GM12878 (cell line): ENCODE measurements around the gene STAM2. TPM values are rescaled to one million over a fixed set of nuclear protein-coding genes. Genes with fewer than 3 reads are reported as not detected.

ENCODE experiments used
- BMI1 ChIP-seq: fragments of 450-650 bp; IDR thresholded peaks from 2 replicates; pipeline ENCODE4 v1.6.1; 2016; ENCODE audit warnings: mild to moderate bottlenecking, moderate library complexity, borderline replicate concordance
- CEBPZ ChIP-seq: fragments of 150-350 bp; IDR thresholded peaks from 2 replicates; pipeline ENCODE4 v1.6.1; 2016; ENCODE audit warnings: low read depth, low read length
- IKZF1 ChIP-seq: fragments of 450-650 bp; conservative IDR thresholded peaks from 2 replicates; pipeline ENCODE4 v1.6.1; 2017; ENCODE audit warnings: antibody characterized with exemption, mild to moderate bottlenecking
- MEF2A ChIP-seq: IDR thresholded peaks from 2 replicates; pipeline ENCODE4 v1.6.1; 2011; ENCODE audit warnings: low read depth, mild to moderate bottlenecking, low read length, moderate library complexity; ENCODE audit not compliant: insufficient read depth
- NR2C2 ChIP-seq: IDR thresholded peaks from 2 replicates; pipeline ENCODE4 v1.6.1; 2011; ENCODE audit warnings: borderline replicate concordance, low read depth; ENCODE audit not compliant: control insufficient read depth, insufficient read length
- NRF1 ChIP-seq: conservative IDR thresholded peaks from 2 replicates; pipeline ENCODE4 v1.6.1; 2011; ENCODE audit warnings: mild to moderate bottlenecking, low read depth, low read length, improper control_type of control experiment
- REST ChIP-seq: IDR thresholded peaks from 2 replicates; pipeline ENCODE4 v1.6.1; 2012; ENCODE audit warnings: mild to moderate bottlenecking, low read depth, low read length
- TCF12 ChIP-seq: IDR thresholded peaks from 2 replicates; pipeline ENCODE4 v1.6.1; 2011; ENCODE audit warnings: low read depth, mild to moderate bottlenecking, low read length
- ZNF207 ChIP-seq: fragments of 450-650 bp; IDR thresholded peaks from 2 replicates; pipeline ENCODE4 v1.6.1; 2014; ENCODE audit warnings: antibody characterized with exemption, mild to moderate bottlenecking, borderline replicate concordance
- ZNF687 ChIP-seq: fragments of 450-650 bp; IDR thresholded peaks from 2 replicates; pipeline ENCODE4 v1.6.1; 2017; ENCODE audit warnings: mild to moderate bottlenecking, moderate library complexity
- polyA plus RNA-seq, 11 experiments: library from polyadenylated mRNA; depleted of rRNA in 4 of 11; unstranded in 6 of 11; stranded (reverse) in 5 of 11; fragments of >200 nt; fragmentation: Nextera tagmentation in 4 of 11; fragmentation: Illumina TruSeq in 1 of 11; extraction: Ambion mirVana in 4 of 11; extraction: Trizol in 1 of 11; gene quantifications; 1 replicate in 1 of 11; 2 replicates in 10 of 11; pipeline versions ENCODE4 v1.2.1 to v1.2.3, GENCODE V29; 2011 to 2016; ENCODE audit warnings: inconsistent platforms in 2 of 11, missing spikeins in 2 of 11, low read depth in 1 of 11
- total RNA-seq, 4 experiments: library from RNA; depleted of rRNA in 3 of 4; stranded (reverse); fragments of >200 nt in 3 of 4; fragmentation: Illumina TruSeq in 1 of 4; extraction: Trizol in 1 of 4; gene quantifications; 2 replicates each; pipeline versions ENCODE4 v1.2.1 to v1.2.3, GENCODE V29; 2013 to 2021
- TF ChIP-seq, protein P1 (sequence below): fragments of 450-650 bp; IDR thresholded peaks from 2 replicates; pipeline ENCODE4 v1.6.1; 2016; ENCODE audit warnings: mild to moderate bottlenecking
- TF ChIP-seq, protein P2 (sequence below): fragments of 450-650 bp; formaldehyde crosslinking; IDR thresholded peaks from 2 replicates; pipeline ENCODE4 v1.5.0; 2022; ENCODE audit warnings: mild to moderate bottlenecking, missing genetic modification characterization

The STAM2 gene
- total and polyA plus RNA-seq, 10 of the 15 experiments (the other 5 are each of a cell fraction or from before 2014, with no cell fraction given): 4.4 to 21.6 (median 16.2) TPM

GRCh38 chr2:152175368-152176112 lies at the start of gene STAM2 (continued):
- TF ChIP-seq CEBPZ (no peak), MEF2A (0 out of 2 replicates have a peak, but pooled peaks have one; percentile 54), BMI1 (no peak), NRF1 (no peak), IKZF1 (peak; percentile 95), TCF12 (peak; percentile 30; the same call in 1 of the 2 replicates), ZNF687 (no peak; the same call in 1 of the 2 replicates), REST (no peak), NR2C2 (no peak), ZNF207 (peak; percentile 98)
- TF ChIP-seq, protein P1, sequence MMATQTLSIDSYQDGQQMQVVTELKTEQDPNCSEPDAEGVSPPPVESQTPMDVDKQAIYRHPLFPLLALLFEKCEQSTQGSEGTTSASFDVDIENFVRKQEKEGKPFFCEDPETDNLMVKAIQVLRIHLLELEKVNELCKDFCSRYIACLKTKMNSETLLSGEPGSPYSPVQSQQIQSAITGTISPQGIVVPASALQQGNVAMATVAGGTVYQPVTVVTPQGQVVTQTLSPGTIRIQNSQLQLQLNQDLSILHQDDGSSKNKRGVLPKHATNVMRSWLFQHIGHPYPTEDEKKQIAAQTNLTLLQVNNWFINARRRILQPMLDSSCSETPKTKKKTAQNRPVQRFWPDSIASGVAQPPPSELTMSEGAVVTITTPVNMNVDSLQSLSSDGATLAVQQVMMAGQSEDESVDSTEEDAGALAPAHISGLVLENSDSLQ: peak; percentile 61; the same call in 1 of the 2 replicates
- TF ChIP-seq, protein P2, sequence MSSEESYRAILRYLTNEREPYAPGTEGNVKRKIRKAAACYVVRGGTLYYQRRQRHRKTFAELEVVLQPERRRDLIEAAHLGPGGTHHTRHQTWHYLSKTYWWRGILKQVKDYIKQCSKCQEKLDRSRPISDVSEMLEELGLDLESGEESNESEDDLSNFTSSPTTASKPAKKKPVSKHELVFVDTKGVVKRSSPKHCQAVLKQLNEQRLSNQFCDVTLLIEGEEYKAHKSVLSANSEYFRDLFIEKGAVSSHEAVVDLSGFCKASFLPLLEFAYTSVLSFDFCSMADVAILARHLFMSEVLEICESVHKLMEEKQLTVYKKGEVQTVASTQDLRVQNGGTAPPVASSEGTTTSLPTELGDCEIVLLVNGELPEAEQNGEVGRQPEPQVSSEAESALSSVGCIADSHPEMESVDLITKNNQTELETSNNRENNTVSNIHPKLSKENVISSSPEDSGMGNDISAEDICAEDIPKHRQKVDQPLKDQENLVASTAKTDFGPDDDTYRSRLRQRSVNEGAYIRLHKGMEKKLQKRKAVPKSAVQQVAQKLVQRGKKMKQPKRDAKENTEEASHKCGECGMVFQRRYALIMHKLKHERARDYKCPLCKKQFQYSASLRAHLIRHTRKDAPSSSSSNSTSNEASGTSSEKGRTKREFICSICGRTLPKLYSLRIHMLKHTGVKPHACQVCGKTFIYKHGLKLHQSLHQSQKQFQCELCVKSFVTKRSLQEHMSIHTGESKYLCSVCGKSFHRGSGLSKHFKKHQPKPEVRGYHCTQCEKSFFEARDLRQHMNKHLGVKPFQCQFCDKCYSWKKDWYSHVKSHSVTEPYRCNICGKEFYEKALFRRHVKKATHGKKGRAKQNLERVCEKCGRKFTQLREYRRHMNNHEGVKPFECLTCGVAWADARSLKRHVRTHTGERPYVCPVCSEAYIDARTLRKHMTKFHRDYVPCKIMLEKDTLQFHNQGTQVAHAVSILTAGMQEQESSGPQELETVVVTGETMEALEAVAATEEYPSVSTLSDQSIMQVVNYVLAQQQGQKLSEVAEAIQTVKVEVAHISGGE (CRISPR knock-in tag): no peak
